ENCODE measurements around the gene HIPK2.

The HIPK2 gene

DNA sequence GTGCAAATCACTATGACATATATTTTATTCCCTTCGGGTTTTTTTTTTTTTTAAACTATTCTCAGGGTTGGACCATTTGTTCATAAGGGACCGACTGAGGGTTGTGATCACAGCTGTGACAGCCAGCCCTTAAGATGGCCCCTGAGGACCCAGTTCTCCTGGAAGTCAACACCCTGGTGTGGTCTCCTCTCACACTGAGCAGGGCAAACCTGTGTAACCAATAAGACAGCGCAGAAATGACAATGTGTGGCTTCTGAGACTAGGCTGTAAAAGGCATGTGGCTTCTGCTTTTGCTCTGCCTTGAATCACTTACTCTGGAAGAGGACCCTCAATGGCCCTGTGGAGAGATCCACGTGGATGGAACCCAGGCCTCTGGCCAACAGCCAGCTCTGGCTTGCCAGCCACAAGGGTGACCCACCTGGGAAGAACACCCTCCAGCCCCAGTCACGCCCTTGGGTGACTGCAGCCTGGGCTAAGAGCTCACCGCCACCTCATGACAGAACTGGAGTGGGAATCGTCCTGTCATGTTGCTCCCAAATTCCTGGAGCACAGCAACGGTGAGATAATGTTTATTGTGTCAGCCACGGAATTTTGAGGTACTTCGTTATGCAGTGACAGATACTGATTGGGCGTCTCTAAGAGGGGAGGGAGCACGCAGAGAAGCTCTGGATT lies 127.2 kb downstream of the HIPK2 start:
- DNase-seq (ENCODE audit: low spot score) = no peak

- DNase-seq (ENCODE audit: low spot score) = no peak
Measured at GRCh38 chr7:139648941-139649425, 128.8 kb downstream of the HIPK2 start.

GRCh38 chr7:139648391-139648861 lies 129.4 kb downstream of the HIPK2 start:
- DNase-seq (ENCODE audit: low spot score) = no peak

DNA sequence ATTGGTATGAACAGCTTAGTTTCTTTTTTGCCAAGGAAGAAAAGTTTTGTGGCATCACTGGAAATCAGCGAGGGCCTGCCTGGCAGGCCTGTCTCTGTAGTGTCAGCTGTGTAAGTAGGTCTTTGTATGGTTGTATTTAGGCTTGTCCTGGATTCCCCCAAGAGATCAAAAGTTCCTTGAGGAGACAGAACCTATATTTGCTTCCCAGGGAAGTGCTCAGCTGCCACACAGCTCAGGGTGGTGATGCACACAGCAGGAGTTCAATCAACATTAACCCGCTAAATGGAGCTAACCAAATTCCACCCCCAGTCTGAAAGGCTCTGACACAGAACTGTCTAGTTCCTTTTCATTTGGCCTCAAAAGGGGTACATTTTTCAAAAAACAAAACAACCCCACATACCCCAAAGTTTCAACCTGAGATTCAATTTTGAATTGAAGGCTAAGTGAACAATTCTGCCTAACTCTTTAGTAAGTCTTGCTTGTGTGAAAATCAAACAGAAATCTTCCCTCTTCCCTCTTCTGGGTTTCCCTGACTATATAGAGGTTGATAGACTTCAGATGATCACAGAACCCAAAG lies 129.9 kb downstream of the HIPK2 start:
- DNase-seq (ENCODE audit: low spot score) = no peak

DNA sequence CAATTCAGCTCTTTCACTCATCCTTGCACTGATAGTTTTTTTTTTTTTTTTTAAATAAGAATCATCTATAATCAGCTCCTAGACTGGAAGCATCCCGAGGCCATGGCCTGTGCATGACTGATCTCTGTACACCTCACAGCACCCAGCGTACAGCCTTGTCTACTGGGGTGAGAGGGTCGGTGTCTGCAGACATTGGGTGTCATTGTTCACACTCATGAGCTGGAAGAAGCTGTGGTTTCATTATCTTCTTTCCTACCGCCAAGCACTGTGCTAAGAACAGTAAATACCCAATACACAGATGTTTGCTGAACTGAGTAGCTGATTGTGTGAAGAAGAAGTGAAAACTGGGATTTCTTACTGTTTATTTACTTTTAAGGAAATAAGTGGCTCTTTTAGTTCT lies 130.7 kb downstream of the HIPK2 start:
- DNase-seq (ENCODE audit: low spot score) = no peak

GRCh38 chr7:139646566-139646965 lies 131.2 kb downstream of the HIPK2 start:
- no peak for DNase-seq (ENCODE audit: low spot score)

DNA sequence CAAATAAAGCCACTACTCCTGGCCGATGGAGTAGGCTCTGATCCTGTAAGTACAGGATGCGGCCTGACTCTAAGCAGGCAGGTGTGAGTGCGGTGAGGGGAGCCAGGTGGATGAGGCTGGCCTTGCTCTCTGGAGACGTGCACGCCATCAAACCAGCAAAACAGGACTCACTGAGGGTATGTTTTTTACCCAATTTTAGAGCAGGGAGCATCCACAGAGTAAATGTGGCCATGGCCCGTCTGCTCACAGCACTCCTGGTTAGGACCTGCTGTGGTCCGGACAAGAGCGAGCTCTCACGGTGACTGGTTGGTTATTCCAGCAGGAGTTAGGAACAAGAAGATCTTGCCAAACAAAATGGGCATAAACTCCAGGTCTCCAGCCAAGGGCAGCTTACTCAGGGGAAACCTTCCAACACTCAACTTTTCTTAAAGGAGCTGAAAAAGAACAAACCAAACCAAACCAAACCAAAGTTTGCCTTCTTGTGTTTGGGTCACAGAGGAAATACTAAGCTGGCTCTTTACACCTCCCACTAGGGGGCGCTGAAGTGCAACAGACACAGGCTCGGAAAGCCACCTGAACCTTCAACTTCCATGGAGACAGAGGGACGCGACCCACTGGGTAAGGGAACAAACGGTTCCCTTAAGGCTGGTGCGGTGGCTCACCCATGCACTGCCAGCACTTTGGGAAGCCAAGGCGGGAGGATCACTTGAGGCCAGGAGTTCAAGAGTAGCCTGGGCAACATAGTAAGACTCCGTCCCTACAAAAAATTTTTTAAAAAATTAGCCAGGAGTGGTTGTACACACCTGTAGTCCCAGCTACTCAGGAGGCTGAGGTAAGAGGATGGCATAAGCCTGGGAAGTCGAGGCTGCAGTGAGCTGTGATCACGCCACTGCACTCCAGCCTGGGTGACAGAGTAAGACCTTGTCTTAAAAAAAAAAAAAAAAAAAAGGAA lies 131.9 kb downstream of the HIPK2 start:
- DNase-seq (ENCODE audit: low spot score) = peak; percentile 51

DNA sequence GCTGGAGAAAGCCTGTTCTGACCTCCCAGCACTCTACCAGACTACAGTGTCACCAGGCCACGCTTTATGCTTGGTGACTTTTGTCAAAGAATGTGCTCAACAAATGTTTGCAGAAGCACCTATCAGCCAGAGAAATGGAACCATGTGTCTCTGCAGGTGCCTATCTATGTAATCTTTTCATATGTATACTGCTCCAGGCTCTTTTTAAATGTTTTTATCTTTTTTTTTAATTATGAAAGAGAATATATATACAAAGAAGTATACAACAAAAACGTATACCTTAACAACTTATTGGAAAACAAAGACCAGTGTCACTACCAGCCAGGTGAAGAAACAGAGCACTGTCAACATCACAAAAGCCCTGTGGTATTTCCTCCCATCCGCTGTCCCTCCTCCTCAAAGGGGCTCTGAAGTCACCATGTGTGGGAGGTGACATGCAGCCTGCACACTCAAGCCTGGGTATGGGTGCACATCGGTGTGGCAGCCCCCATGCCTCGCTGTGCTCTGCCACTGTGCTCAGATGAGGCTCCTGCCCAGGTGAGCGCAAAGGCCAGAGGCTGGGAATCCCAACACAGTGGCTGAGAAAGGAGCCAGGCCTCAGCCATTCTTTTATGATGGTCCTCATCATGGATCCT lies 133.7 kb downstream of the HIPK2 start:
- DNase-seq (ENCODE audit: low spot score) = no peak

DNA sequence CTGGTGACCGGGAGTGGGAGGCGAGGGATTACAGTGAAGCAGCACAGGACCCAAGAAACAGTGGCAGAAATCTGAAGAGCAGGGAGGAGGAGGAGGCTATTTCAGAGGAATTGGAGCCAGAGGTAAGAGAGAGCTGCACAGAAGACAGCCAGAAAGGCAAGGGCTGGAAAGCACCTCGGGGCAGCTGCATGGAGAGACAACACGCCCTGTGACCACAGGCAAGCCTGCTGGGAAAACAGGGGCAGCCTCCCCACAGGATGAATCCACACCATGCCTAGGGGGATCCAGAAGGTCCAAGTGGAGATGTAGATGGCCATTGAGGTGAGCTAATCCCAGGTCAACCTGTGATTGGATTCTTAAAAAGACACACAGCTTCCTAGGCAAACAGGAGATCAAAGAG lies 135.5 kb downstream of the HIPK2 start:
- no peak for DNase-seq (ENCODE audit: low spot score)

GRCh38 chr7:139641337-139641992 lies 136.3 kb downstream of the HIPK2 start:
- DNase-seq (ENCODE audit: low spot score) = no peak

DNA sequence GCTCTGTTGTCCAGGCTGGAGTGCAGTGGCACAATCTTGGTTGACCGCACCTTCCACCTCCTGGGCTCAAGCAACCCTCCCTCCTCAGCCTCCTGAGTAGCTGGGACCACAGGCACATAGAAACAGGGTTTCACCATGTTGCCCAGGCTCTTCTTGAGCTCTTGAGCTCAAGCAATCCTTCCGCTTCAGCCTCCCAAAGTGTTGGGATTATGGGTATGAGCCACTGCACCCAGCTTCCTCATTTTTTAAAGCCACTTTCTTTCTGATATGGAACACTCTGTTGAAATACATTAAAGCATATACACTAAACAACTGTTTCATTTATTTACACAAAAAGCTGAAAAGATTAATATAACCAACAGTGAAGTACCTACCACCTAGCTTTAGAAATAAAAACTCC lies 137.1 kb downstream of the HIPK2 start:
- no peak for DNase-seq (ENCODE audit: low spot score)

DNA sequence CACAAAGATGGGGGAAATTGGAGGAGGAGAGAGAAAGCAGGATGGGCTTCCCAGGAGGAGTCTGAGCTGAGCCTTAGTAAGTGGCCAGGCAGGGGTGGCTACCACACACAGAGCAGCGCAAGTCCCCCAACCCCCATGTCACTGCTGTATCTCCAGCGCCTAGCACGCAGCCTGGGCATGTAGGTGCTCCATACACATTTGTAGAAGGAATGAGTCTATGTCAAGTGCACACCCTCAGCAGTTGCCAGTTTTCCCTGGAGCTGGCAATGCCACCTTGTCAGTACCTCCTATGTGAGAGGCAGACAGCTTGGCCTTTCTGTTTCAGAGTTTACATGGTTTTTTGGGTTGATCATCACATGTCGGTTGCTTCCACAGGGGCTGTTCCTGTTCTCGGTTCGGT lies 138.2 kb downstream of the HIPK2 start:
- no peak for DNase-seq (ENCODE audit: low spot score)

DNA sequence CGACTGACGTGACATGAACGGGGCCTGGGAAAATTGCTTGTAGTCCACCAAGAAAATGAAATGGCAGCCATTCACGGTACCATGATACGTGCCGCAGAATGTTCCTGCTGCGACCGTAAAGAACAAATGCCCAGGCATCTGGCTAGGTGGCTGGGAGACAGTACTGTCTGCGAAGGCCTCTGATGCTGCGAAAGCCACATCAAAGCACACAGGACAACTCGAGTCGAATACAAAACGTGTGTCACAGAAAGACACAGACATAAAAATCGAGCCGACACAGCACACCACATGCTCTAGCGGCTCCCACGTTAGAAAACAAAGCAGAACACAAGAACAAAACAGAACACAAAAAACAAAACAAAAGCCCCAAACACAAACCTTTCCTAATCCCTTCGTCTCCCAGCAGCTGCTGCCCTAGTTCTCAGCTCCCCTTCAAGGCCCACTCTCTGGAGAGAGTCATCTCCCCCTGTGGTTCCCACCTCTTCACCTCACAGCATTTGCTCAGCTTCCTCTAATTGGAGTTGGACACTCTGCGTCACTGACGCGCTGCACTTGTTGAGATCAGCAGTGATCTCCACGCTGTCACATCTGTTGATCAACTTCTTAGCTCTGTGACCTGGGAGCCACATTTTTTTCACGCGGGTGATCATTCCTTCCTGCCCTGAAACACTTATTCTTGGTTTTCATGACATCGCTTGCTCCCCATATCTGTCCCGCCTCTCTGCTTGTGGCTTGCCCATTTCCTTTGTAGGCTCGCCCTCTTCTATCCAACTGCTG lies 142.1 kb downstream of the HIPK2 start:
- no peak for DNase-seq (ENCODE audit: low spot score)

- no peak for DNase-seq (ENCODE audit: low spot score)
Measured at GRCh38 chr7:139634087-139634486, 143.7 kb downstream of the HIPK2 start.

DNA sequence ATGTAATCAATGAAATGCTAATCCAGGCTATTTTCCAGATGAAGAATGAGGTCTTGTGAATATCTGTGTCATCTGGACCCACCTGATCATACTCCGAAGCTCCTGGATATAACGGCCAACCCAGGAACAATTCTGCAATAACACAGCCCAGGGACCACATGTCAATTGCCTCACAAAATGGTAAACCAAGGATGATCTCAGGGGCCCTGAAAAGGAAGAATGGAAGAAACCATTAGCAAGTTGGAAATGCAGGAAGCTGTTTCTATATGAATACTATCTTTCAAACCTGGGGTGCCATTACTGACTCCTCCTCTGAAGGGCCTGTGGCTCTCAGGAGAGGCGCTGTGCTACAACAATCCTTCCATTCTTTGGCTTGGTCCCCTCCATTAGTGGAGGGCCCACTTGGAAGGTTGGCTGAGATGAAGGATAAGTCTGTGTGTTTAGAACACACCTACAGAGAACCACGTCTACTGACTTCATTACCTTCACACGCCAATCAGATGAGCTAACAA lies 146.2 kb downstream of the HIPK2 start:
- DNase-seq (ENCODE audit: low spot score) = no peak

DNA sequence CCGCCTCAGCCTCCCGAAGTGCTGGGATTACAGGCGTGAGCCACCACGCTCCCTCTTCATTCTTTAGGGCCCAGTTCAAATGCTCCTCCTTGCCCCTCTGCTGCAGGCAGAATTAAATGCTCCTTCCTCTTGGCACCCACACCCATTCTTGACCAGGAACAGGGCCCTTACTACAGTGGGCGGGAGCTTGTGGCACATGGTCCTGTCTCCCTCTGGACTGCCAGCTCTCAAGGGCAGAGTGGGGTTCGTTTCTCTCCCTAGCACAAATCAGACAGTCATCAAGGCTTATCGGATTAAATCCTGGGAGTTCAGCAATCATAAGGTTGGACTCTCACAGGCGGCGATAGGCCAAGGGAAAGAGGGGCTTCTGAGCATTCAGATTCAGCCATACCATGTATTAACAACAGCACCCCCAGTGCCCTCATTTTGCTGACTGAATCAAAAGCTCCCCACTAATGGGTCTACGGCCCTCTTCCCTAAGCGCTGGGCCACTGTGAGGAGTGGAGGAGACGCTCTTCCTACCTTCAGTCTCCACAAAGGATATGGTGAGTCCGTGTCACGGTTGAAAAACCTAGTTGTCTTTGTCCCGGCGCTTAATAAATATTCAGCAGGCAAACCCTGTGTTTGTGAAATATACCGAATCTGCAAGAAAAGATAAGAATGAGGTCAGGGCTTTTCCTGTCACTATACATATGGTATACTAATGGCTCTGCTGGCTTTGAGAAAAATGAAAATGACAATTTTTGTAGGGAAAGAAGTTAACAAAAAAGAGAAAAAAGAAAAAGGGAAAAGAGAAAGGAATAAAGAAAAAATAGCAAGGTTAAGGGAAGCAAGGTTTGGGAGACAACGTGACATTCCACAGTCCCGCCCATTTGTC lies 146.9 kb downstream of the HIPK2 start:
- no peak for DNase-seq (ENCODE audit: low spot score)

DNA sequence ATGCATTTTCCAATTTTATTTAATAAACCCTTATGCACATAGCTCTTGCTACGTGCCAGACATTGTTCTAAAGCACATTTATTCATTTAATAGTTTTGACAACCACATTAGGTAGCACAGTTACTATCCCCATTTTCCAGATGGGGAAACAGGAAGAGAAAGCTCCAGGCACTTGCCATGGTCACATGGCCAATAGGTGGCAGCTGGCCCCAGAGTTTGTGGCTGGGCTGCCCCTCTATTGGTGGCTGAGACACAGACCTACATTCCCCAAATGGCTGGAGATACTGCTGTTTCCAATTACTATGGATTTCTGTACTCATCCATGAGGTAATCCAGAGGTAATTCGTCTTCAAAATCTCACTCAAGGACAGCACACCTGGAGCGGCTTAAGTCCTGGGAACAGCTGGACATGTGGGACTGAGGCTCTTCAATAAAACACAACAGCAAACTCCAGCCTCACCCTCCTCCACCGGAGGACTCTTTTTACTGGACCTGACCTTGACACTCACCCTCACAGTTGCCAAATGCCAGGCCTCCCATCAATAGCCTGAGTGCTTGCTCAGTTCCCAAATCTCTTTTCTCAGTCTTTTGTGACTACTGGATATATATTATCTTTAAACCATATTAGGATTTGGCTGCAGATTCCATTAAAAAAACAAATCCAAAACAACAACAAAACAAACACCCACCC lies 148.3 kb downstream of the HIPK2 start:
- no peak for DNase-seq (ENCODE audit: low spot score)

DNA sequence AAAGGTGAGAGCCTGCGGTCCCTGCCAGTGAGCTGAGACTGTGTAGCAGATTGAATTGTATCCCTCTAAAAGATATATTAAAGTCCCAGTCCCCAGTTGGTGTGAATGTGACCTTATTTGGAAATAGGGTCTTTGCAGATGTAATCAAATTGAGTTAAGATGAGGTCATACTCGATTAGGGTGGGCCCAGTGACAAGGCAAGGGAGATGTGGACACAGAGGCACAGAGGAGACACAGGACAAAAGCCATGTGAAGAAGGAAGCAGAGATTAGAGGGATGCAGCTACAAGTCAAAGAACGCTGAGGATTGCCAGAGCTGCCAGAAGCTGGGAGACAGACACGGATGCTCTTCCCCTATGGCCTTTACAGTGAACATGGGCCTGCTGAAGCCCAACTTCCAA lies 150.0 kb downstream of the HIPK2 start:
- no peak for DNase-seq (ENCODE audit: low spot score)

GRCh38 chr7:139626817-139627216 lies 151.0 kb downstream of the HIPK2 start:
- no peak for DNase-seq (ENCODE audit: low spot score)
